A549 (cell line): ENCODE data around the gene LARGE1. TPM values are rescaled to one million over a fixed set of nuclear protein-coding genes. Genes with fewer than 3 reads are reported as not detected.

Source experiments
- ATAC-seq, 2 experiments: fragments of 200-7000 bp in 1 of 2; fragments of >200 bp in 1 of 2; cut with Nextera tagmentation in 1 of 2; cut with Tn5 transposase in 1 of 2; 3 replicates each; pipeline versions ENCODE4 v1.8.0 to v1.9.1; 2018 to 2020; ENCODE audit warnings: mild to moderate bottlenecking in 1 of 2, moderate library complexity in 1 of 2
- CTCF ChIA-PET: fragments of 300-600 bp; sonication (Branson Sonifier 250); formaldehyde crosslinking; extraction: SDS; loops from one replicate; lab custom pipeline; 2021; ENCODE audit warnings: antibody characterized with exemption, inconsistent platforms; lab: Yijun Ruan, JAX
- POLR2A ChIA-PET: fragments of 350-600 bp; formaldehyde crosslinking; extraction: SDS; loops from one replicate; lab custom pipeline; 2021; ENCODE audit warnings: antibody characterized with exemption, inconsistent platforms; lab: Yijun Ruan, JAX
- DNase-seq, 2 experiments: peaks; one replicate each; pipeline versions ENCODE4 v3.0.0 to v3.0.0-alpha.2; 2011 to 2016; ENCODE audit warnings: low read depth in 1 of 2, low spot score in 1 of 2
- FAIRE-seq: peaks from 2 replicates; lab custom pipeline; 2011; peaks lifted over from hg19 to GRCh38; lab: Jason Lieb, UNC
- H3K27ac ChIP-seq, 2 experiments: fragments of >200 bp; sonication (Bioruptor Twin); formaldehyde crosslinking; 3 replicates each; pipeline ENCODE4 v1.5.1; 2016 to 2017
- H3K4me1 ChIP-seq: fragments of >200 bp; sonication (Bioruptor Twin); formaldehyde crosslinking; 3 replicates; pipeline ENCODE4 v1.6.1; 2016
- H3K4me2 ChIP-seq: fragments of >200 bp; sonication (Bioruptor Twin); formaldehyde crosslinking; 3 replicates; pipeline ENCODE4 v1.6.1; 2016
- H3K4me3 ChIP-seq: fragments of >200 bp; sonication (Bioruptor Twin); formaldehyde crosslinking; 3 replicates; pipeline ENCODE4 v1.5.1; 2016
- H3K9me3 ChIP-seq: fragments of >200 bp; sonication (Bioruptor Twin); formaldehyde crosslinking; 3 replicates; pipeline ENCODE4 v1.6.1; 2016
- BHLHE40 ChIP-seq: IDR thresholded peaks from 2 replicates; pipeline ENCODE4 v1.6.1; 2012; ENCODE audit warnings: low read depth, low read length, inconsistent platforms
- CBX2 ChIP-seq: fragments of 200-600 bp; sonication (generic); IDR thresholded peaks from 2 replicates; pipeline ENCODE4 v1.6.1; 2016; ENCODE audit warnings: low read depth, mild to moderate bottlenecking, borderline replicate concordance
- CEBPB ChIP-seq, 2 experiments: fragments of >200 bp in 1 of 2; sonication (Bioruptor Twin) in 1 of 2; formaldehyde crosslinking in 1 of 2; IDR thresholded peaks; 2 replicates each; pipeline ENCODE4 v1.6.1; 2012 to 2016
- EHF ChIP-seq: fragments of 250-450 bp; sonication (Bioruptor Pico); IDR thresholded peaks from 2 replicates; pipeline ENCODE4 v1.5.0; 2020; ENCODE audit warnings: mild to moderate bottlenecking
- ESRRA ChIP-seq: fragments of 150-350 bp; IDR thresholded peaks from 2 replicates; pipeline ENCODE4 v1.6.1; 2014; ENCODE audit warnings: mild to moderate bottlenecking, low read length, borderline replicate concordance
- FOSB ChIP-seq: fragments of 250-450 bp; sonication (Bioruptor Pico); IDR thresholded peaks from 2 replicates; pipeline ENCODE4 v1.5.0; 2020; ENCODE audit warnings: mild to moderate bottlenecking, moderate library complexity
- GATA3 ChIP-seq: IDR thresholded peaks from 2 replicates; pipeline ENCODE4 v1.6.1; 2012; ENCODE audit warnings: borderline replicate concordance
- HOXA7 ChIP-seq: fragments of 250-450 bp; sonication (Bioruptor Pico); IDR thresholded peaks from 2 replicates; pipeline ENCODE4 v1.5.0; 2020; ENCODE audit warnings: mild to moderate bottlenecking, moderate library complexity
- HOXB13 ChIP-seq: fragments of 250-450 bp; sonication (Bioruptor Pico); IDR thresholded peaks from 2 replicates; pipeline ENCODE4 v1.5.0; 2020; ENCODE audit warnings: low read depth, mild to moderate bottlenecking, moderate library complexity
- KDM1A ChIP-seq: fragments of 200-600 bp; sonication (generic); IDR thresholded peaks from 2 replicates; pipeline ENCODE4 v1.6.1; 2016; ENCODE audit warnings: low read depth, mild to moderate bottlenecking
- MAX ChIP-seq: IDR thresholded peaks from 2 replicates; pipeline ENCODE4 v1.6.1; 2012
- NFE2L2 ChIP-seq: fragments of 150-350 bp; conservative IDR thresholded peaks from 2 replicates; pipeline ENCODE4 v1.6.1; 2014; ENCODE audit warnings: low read length
- NPAS2 ChIP-seq: fragments of 250-450 bp; sonication (Bioruptor Pico); IDR thresholded peaks from 2 replicates; pipeline ENCODE4 v1.8.0; 2022; ENCODE audit warnings: mild to moderate bottlenecking, moderate library complexity, borderline replicate concordance
- PHF8 ChIP-seq: fragments of 200-600 bp; sonication (generic); IDR thresholded peaks from 2 replicates; pipeline ENCODE4 v1.6.1; 2016; ENCODE audit warnings: low read depth, mild to moderate bottlenecking, antibody characterized with exemption, moderate library complexity, borderline replicate concordance
- RARB ChIP-seq: fragments of 250-450 bp; sonication (Bioruptor Pico); IDR thresholded peaks from 2 replicates; pipeline ENCODE4 v1.8.0; 2021; ENCODE audit warnings: mild to moderate bottlenecking, moderate library complexity
- RCOR1 ChIP-seq: fragments of 150-350 bp; IDR thresholded peaks from 2 replicates; pipeline ENCODE4 v1.6.1; 2014; ENCODE audit warnings: antibody characterized with exemption, low read length, low read depth
- RNF2 ChIP-seq: fragments of 200-600 bp; sonication (generic); IDR thresholded peaks from 2 replicates; pipeline ENCODE4 v1.6.1; 2016; ENCODE audit warnings: low read depth, mild to moderate bottlenecking, antibody characterized with exemption, moderate library complexity, borderline replicate concordance
- TFCP2L1 ChIP-seq: fragments of 250-450 bp; sonication (Bioruptor Pico); IDR thresholded peaks from 2 replicates; pipeline ENCODE4 v1.5.0; 2021; ENCODE audit warnings: mild to moderate bottlenecking
- WGBS: methylation state at CpG from one replicate; pipeline ENCODE4 v1.1.6; 2017; ENCODE audit errors: missing lambda C conversion rate; 5-methylcytosine and 5-hydroxymethylcytosine counted together
- polyA plus RNA-seq, 4 experiments: library from polyadenylated mRNA; depleted of rRNA in 3 of 4; stranded (reverse); fragments of >200 nt; fragmentation: RNase III in 1 of 4; extraction: RNeasy Plus Mini Kit Qiagen cat#74134 plus additional on column Dnase treatment in 1 of 4; gene quantifications; 2 replicates in 3 of 4; 3 replicates in 1 of 4; pipeline ENCODE4 v1.2.3, GENCODE V29; 2011 to 2017
- TF ChIP-seq, protein P1 (sequence below): fragments of 150-350 bp; IDR thresholded peaks from 2 replicates; pipeline ENCODE4 v1.6.1; 2014; ENCODE audit warnings: low read depth, mild to moderate bottlenecking, low read length
- TF ChIP-seq, protein P2 (sequence below): fragments of 250-450 bp; sonication (Bioruptor Pico); IDR thresholded peaks from 2 replicates; pipeline ENCODE4 v1.5.0; 2021; ENCODE audit warnings: mild to moderate bottlenecking, moderate library complexity, borderline replicate concordance
- TF ChIP-seq, protein P3 (sequence below): fragments of 200-600 bp; sonication (generic); IDR thresholded peaks from 2 replicates; pipeline ENCODE4 v1.6.1; 2016; ENCODE audit warnings: antibody characterized with exemption, mild to moderate bottlenecking, moderate library complexity

LARGE1 gene
- polyA plus RNA-seq, 2 of the 4 experiments (the other 2 are of a cell fraction), result 2.7 to 5.8 TPM

GRCh38 chr22:33888821-33889220, 31.5 kb downstream of the LARGE1 start:
- ATAC-seq (no peak), DNase-seq (no peak)
- WGBS, result 50% methylated on average over 4 of the region's 4 CpGs

DNA sequence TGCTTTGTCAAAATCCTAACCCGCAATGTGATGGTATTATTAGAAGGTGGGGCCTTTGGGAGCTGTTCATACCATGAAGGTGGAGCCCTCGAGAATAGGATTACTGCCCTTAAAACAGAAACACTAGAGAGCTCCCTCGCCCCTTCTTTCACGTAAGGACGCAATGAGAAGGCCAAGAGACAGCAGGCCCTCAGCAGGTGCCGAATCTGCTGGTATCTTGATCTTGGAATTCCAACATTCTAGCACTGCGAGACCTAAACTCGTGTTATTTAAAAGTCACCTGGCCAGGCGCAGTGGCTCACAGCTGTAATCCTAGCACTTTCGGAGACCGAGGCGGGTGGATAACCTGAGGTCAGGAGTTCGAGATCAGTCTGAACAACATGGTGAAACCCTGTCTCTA, 33.1 kb downstream of the LARGE1 start:
- CTCF ChIA-PET, result no interaction called here
- TF ChIP-seq EHF (CRISPR knock-in tag) (no peak), NFE2L2 (no peak), RNF2 (no peak), PHF8 (no peak), CEBPB (IDR thresholded peaks at IDR 0.05) (no peak), RCOR1 (no peak), MAX (no peak), TFCP2L1 (CRISPR knock-in tag) (no peak), ESRRA (no peak), HOXB13 (CRISPR knock-in tag) (no peak), BHLHE40 (no peak), KDM1A (no peak), CBX2 (no peak), GATA3 (no peak), FOSB (no peak)
- TF ChIP-seq, protein P1, sequence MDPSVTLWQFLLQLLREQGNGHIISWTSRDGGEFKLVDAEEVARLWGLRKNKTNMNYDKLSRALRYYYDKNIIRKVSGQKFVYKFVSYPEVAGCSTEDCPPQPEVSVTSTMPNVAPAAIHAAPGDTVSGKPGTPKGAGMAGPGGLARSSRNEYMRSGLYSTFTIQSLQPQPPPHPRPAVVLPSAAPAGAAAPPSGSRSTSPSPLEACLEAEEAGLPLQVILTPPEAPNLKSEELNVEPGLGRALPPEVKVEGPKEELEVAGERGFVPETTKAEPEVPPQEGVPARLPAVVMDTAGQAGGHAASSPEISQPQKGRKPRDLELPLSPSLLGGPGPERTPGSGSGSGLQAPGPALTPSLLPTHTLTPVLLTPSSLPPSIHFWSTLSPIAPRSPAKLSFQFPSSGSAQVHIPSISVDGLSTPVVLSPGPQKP, result no peak
- TF ChIP-seq, protein P2, sequence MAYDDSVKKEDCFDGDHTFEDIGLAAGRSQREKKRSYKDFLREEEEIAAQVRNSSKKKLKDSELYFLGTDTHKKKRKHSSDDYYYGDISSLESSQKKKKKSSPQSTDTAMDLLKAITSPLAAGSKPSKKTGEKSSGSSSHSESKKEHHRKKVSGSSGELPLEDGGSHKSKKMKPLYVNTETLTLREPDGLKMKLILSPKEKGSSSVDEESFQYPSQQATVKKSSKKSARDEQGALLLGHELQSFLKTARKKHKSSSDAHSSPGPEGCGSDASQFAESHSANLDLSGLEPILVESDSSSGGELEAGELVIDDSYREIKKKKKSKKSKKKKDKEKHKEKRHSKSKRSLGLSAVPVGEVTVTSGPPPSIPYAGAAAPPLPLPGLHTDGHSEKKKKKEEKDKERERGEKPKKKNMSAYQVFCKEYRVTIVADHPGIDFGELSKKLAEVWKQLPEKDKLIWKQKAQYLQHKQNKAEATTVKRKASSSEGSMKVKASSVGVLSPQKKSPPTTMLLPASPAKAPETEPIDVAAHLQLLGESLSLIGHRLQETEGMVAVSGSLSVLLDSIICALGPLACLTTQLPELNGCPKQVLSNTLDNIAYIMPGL (CRISPR knock-in tag), result no peak
- TF ChIP-seq, protein P3, sequence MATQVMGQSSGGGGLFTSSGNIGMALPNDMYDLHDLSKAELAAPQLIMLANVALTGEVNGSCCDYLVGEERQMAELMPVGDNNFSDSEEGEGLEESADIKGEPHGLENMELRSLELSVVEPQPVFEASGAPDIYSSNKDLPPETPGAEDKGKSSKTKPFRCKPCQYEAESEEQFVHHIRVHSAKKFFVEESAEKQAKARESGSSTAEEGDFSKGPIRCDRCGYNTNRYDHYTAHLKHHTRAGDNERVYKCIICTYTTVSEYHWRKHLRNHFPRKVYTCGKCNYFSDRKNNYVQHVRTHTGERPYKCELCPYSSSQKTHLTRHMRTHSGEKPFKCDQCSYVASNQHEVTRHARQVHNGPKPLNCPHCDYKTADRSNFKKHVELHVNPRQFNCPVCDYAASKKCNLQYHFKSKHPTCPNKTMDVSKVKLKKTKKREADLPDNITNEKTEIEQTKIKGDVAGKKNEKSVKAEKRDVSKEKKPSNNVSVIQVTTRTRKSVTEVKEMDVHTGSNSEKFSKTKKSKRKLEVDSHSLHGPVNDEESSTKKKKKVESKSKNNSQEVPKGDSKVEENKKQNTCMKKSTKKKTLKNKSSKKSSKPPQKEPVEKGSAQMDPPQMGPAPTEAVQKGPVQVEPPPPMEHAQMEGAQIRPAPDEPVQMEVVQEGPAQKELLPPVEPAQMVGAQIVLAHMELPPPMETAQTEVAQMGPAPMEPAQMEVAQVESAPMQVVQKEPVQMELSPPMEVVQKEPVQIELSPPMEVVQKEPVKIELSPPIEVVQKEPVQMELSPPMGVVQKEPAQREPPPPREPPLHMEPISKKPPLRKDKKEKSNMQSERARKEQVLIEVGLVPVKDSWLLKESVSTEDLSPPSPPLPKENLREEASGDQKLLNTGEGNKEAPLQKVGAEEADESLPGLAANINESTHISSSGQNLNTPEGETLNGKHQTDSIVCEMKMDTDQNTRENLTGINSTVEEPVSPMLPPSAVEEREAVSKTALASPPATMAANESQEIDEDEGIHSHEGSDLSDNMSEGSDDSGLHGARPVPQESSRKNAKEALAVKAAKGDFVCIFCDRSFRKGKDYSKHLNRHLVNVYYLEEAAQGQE, result no peak
- TF ChIP-seq, all 56 proteins: peak for 0
- WGBS, result 85% methylated on average over 13 of the region's 13 CpGs
- DNase-seq, result no peak
- no peak overlapping the region for H3K4me2 ChIP-seq
- no peak for FAIRE-seq
- no peaks in the 10 kb centered on the region for H3K4me1 ChIP-seq
- H3K27ac ChIP-seq, result no peak overlapping the region
- no peak for ATAC-seq
- POLR2A ChIA-PET, result no interaction called here
- no peaks in the 10 kb centered on the region for H3K9me3 ChIP-seq
- no peak overlapping the region for H3K4me3 ChIP-seq

More at GRCh38 chr22:33888821-33889220, 31.5 kb downstream of the LARGE1 start:
- CTCF ChIA-PET, result no interaction called here
- Histone ChIP-seq H3K4me1 (no peaks in the 10 kb centered on the region), H3K4me3 (no peak overlapping the region), H3K4me2 (no peak overlapping the region), H3K9me3 (no peaks in the 10 kb centered on the region), H3K27ac (no peak overlapping the region)
- no peak for FAIRE-seq
- POLR2A ChIA-PET, result no interaction called here
- TF ChIP-seq FOSB (no peak), RARB (CRISPR knock-in tag) (no peak), NPAS2 (no peak), HOXA7 (CRISPR knock-in tag) (no peak)
